Daoy (cell line): ENCODE results near the gene GMPR. TPM values are rescaled to one million over a fixed set of nuclear protein-coding genes. Genes with fewer than 3 reads are reported as not detected.
A peak's percentile ranks its signal among the peaks of the same experiment; 100 is the strongest.

Experiments used
- DNase-seq: peaks from one replicate; pipeline ENCODE4 v3.0.0-alpha.2; 2015; ENCODE audit warnings: low read depth
- total RNA-seq: library from RNA; depleted of rRNA; stranded (reverse); fragments of >200 nt; shearing (Covaris generic); gene quantifications from 2 replicates; pipeline ENCODE4 v1.2.3, GENCODE V29; 2014; rRNA removed

The GMPR gene
- total RNA-seq, 1 experiment from 2014 or later, result 6.5 TPM

DNA sequence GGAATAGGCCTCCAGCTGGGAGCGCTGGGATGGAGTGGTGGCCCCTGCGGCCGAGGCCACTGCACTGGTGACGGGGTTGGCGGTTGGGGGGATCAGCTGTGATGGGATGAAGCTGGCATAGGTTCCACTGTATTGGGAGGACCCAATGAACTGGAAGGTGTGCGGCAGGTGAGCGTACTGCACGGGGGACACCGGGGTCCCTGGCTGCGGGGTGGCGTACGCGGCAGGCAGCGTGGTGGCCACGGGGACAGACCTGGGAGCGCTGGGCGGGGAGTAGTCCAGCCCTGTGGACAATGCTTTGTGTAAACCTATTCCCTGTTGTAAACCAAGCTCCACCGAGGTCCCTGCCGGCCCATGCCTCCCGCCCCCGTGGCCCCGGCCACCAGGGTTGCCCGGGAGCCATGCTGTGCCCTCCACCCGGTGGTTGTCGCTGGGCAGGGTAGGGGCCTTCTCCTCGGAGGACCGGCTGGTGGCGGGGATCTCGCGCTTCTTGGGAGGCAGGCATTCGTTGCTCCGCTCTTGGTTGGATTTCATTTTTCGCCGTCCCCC, 89.5 kb downstream of the GMPR start:
- DNase-seq, result no peak

DNA sequence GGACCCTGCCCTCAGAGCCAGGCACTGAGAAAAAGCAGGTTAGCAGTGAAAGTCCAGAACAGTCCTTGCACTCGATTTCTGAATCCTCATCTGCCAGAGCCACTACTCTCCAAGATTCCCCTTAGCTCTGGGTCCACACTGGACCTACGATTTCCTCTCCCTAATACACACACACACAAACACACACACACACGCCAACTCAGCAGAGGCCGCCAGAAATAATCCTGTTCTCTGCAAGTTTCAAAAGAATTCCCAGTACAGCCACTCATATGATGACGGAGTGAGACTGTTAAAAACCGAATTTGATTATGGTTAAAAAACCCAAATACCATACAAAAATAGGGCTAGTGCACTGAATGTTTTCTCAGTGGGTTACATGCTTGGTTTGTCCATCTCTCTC, 90.8 kb downstream of the GMPR start:
- DNase-seq, result no peak

DNA sequence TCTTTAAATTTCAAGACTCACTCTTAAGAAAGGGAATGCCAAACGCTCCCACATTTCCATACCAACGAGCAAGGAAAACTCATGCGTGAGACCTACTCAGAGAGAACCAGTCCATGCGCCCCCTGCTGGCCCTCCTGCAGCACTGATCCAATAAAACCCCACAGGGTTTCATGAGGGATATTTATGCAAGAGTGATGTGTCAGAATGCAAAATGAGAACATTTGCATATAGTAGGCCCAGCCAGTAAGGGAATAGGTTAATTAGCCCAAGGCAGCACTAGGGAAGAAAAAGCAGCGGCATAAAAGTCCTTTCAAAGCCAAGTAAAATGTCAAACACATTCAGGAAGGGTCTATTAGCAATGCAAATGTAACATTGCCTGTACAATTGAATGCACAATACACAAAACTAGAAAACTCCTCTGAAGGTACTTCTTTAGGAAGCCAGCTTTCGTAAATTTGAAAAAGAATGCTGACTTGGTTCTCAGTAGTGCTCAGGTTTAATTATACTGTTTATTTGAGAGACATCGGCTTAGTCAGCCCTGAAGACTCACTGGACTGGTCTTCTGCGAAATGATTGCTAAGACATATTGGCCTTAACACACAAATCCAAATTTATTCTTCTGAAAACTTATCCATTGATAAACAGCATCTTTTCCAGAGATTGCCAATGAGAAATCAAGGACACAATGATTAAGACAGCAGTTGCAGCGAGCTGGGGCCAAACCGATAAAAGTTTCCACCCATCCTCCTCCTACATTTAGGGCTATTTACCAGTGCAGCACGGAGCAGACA, 93.2 kb downstream of the GMPR start:
- peak; percentile 78 for DNase-seq

DNA sequence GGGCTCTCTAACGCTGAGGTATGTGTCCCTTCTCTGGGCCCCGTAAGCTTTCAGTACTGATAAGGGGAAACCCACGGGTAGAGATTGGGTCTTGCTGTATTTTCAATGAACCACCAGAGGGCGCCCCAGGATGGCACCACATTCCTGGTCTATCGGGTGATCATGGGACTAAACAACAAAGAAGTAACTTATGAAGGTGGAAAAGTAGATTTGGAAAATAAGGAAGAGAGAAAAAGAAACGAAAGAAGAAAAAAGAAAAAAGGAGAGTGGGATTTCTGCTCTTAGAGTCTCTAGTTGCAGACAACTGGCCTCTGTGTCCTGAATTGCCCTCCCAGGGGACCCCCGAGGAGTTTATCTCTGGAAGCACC, 93.8 kb downstream of the GMPR start:
- DNase-seq, result peak; percentile 77

DNA sequence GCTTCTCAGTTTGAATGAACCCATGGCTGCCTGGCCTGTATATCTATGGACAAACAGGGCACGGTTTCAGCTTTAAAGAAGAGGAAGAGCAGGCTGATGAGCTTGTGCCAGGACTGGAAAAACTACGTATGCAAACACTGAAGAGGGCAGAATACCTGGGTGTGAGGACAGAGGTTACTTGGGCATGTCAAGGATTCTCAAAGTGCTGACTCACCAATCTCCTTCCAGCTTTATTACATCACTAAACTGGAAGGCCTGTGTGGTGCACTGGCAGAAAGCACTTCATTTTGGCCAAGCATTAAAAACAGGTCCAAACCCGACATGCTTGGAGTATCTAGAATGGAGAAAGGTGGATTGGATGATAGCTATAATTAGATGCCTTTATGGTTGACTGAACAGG, 95.2 kb downstream of the GMPR start:
- DNase-seq, result peak; percentile 46

DNA sequence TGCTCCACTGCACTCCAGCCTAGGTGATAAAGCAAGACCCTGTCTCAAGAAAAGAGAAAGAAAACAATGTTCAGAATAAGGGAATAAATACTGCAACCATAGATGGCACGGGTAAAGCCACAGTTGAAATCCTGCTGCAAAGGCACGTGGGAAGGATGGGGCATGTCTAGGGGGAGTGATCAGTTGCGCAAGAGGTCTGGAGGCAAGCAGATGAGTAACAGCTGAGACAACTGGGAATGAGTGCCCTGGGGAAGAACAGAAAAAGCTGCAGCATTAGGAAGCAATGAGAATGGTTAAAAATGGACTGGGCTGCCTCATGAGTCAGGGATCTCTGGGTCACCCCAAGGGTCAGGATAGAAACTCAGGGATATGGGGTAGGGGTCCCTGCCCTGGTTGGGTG, 96.3 kb downstream of the GMPR start:
- DNase-seq, result peak; percentile 83

DNA sequence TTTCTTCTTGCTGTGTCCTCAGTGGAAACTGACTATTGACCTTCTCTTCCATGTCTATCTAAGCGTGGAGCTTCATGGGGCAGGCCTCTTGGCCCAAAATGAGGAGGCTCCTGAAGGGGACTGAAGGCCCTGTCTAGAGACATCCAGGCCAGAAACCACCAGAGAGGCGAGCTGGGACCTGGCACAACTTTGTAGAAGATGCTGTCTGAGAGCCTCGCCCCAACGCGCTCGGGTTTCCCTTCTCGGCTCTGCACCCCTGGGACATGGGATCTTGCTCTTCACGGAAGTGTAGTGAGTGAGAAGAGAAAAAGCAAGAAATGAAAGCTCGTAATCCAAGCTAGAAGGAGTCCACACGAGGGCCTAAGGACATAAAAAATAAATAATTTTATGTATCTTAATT, 96.8 kb downstream of the GMPR start:
- no peak for DNase-seq

DNA sequence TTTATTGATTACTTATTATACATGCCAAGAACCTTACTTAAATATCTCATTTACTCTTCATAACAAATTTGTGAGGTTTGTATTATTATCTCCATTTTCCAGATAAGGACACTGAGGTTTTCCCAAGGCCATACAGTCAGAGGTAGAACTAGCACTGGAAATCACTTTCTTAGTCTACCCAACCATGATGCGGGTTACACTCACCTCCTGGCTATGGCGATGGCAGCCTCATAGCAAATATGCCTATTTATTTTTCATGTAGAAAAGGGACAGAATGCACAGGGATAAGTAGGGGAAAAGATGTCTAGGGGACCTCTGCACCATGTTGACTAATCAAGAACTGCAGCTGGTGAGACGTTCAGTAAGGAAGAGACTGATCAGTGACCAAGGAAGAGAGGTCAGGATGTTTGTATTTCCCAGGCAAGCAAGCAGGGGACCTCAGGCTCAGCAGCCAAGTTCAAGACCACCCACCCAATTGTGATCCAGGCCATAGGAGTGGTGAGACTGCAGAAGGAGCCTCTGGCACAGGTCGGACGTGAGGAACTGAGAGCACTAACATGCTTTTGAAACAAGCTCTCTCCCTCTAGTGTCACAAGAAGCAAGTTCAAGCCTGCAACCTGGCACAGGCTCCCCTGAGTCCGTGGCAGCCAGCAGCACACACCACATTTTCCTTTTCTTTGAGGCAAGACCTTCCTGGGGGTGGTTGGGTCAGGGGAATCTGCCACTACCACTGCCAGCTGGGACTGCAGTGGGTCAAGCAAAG, 97.8 kb downstream of the GMPR start:
- no peak for DNase-seq

DNA sequence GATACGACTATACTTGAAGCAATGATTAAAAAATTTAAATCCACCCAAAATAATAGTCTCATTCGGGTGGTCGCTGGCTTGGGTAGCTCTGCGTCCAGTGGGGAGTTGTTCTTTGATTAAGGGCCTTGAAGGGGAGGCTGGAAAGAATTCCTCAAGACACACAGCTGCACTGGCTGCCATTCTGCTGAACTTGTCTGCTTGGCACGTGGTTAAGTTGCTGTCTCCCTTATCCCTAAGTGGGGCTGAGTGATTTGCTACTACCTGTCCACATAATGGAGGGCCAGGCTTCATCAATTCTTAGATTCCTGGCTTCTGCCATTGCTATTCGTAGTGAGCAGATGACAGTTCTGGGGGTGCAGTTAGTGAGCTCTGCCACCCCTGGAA, 98.5 kb downstream of the GMPR start:
- no peak for DNase-seq

DNA sequence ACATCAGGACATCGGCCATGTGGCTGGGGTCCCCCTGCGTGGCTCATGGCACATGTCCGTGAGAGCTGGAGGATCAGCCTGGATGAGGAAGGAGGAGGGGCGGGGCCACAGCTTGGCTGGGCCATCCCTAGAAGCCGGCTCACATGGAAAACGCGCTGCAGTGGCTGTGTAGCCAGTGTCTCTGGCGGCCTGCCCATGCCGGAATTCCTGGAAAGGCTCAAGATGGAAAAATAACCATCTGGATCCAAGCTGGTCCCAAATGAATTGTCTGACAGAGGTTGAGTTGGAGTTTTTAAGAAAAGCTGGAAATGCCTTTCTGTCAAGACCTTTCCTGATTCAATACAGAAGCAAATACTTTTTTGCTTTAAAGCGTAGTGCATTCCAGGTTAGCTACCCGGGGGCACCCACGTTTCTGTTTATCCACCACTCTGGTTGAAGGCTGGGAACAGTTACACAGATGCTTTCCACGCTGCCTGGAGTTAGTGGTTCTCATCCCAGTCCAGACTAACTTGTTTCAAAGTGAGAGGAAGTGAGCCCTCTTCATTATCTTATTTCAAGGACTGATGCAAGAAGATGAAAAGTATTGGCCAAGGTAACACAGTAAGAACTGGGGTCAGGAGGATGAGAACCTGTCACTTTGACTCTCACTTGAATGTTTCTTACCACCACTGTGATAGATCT, 99.0 kb downstream of the GMPR start:
- DNase-seq, result peak; percentile 82

DNA sequence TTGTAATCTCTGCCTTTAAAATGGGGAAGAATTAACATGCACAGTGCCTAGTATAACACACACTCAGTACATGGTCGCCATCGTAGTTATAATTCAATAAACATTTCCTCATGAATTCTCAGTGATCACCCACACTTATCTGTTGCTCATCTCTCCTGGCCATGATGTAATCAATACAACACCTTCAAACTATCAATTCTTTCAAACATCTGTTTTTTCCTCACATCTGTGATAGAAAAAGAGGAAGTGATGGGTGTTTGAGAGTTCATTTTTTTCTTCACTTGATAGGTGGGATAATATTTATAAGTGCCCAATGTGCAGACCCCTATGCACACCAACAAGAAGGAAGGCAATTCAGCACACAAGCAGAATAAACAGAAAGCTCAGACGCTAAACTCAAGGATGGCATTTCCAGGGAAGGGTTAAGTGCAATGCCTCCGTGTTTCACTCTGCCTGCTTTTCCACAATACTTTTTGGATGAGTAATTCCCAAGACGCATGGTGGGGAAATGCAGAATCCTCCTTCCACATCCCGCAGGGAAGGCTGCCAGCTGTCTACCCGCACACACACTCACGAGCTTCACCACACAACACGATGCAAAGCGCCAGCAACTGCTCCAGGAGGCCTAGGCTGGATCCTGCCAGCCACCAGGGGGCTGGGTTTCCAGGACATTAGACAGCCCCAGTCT, 100.3 kb downstream of the GMPR start:
- DNase-seq, result peak; percentile 98

DNA sequence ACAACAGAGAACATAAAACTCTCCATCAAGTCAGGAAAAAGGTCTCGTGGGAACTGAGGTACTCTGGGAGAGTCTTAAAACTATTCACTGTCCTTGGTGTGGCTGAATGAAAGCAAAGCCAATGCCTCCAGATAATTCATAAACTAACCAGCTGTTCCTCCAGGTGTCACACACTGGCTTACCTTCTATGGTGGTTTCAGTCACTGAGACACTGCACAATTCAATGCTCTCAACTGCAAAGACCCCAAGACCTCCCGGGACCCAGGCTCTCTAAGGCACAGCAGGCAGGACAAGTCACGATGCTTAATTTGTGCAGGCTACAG, 100.8 kb downstream of the GMPR start:
- no peak for DNase-seq

DNA sequence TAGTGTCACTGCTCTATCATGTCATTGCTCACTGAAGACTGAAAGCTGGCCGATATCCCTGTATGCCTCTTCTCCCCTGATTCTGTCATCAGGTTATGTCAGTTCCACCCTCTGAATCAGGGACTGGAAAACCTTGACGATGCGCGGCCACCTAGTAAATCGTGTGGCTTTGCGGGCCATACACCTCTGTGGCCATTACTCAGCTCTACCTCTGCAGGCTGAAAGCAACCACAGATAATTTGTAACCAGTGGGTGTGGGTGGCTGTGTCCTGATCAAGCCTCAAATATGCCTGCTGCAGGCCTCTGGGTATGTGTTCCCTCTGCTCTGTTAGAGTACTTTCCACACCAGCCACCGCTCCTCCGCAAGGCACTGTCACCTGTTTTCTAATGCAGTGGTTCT, 105.2 kb downstream of the GMPR start:
- no peak for DNase-seq

DNA sequence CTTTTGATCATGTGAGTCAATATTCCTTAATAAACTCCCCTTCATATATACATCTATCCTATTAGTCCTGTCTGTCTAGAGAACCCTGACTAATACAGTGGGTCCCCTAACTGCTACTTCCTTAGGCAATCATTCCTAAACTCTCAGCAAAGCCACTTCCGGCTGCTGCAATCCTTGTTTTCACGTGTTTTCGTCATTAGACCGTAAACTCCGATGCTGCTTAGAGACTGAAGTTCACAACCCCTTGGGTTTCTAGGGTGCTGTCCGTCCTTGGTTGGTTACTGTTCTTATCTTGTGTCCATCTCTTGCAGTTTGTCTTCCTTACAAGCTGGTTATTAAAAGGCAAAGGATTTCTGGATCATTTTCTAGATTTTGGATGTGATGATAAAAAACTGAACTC, 106.4 kb downstream of the GMPR start:
- peak; percentile 57 for DNase-seq

Other genes with a start within 250 kb of the GMPR start
- 10.5 and 11.4 TPM in 2 replicates for gene MYLIP, start 109.5 kb upstream of the GMPR start, total RNA-seq